GM19240 (cell line): ENCODE data around the gene TRIM9.

Source experiments
- DNase-seq: peaks from one replicate; pipeline ENCODE4 v3.0.0; 2011; ENCODE audit warnings: low spot score; ENCODE audit not compliant: insufficient read length

The TRIM9 gene

GRCh38 chr14:51058382-51058781 lies 36.5 kb downstream of the TRIM9 start:
- DNase-seq, result no peak

DNA sequence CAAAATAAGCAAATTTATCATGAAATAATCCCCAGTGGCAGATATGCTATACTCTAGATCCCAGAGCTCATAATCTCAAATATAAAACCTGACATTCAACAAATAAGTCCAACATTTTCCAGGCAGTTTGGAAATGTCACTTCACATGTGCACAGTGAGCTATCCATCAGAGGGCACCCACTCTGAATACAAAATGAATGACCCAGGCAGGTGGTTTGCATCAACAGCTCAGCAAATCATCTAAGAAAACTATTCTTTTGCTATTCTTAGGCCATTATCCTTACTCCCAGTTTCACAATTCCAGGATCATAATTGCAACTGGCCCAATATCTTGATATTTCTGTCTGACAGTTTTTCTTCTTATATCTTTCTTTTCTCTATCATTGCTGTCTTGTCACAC lies 38.5 kb downstream of the TRIM9 start:
- DNase-seq, result no peak

- no peak for DNase-seq
Measured at GRCh38 chr14:51053157-51053556, 41.7 kb downstream of the TRIM9 start.

DNA sequence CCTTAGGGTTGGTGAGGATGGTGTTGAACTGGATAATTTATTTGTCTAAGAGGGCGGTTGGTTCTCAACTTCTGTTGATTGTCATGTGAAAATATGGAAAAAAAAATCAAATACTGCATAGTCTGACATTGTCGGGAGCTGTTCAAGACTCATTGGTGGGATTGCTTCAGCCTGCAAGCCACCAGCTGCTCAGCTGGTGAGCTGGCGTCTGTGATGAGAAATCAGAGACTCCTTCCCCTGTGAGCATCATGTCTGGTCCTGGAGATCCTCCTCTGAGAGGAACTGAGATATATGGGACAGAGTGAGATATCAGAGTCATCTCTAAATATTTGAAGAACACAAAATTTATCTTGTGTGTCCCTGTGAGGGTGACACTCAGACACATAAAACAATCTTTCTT lies 49.9 kb downstream of the TRIM9 start:
- no peak for DNase-seq

DNA sequence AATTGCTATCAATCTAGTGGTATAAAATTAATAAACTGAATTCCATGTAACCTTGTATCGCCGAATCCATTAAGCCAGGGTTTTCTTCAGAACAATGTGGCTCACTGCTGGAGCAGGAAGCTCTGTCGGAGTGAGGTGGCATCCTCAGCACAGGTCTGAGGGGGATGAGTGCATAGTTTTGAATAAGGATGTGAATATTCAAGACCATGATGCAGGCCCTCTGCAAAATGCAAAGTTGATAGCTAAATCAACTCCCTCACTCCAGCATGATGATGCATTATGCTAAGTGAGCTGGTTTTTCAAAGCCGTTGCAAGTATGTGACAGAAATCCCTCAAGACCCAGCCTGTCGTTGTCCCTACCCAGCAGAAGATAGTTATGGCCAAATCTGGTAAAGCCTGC lies 53.0 kb downstream of the TRIM9 start:
- DNase-seq, result no peak

DNA sequence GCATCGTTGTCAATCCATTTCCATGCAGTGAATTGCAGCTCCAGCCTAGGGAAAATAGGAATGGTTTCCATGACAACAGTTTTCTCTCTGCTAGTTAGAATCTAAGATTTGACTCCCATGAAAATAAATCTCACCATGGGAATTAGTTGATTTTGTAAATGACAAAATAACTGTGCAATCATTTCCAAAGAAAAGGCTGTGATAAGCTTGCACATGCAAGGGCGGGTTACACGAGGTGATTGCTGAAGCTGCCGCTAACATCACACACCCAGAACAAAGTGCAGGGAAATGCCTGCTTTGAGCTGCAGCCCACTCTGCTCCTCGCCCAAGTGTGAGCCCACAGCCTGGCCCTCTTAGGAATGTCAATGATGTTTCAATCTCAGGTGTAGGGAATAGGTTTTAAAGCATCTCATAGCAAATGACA lies 53.8 kb downstream of the TRIM9 start:
- no peak for DNase-seq

DNA sequence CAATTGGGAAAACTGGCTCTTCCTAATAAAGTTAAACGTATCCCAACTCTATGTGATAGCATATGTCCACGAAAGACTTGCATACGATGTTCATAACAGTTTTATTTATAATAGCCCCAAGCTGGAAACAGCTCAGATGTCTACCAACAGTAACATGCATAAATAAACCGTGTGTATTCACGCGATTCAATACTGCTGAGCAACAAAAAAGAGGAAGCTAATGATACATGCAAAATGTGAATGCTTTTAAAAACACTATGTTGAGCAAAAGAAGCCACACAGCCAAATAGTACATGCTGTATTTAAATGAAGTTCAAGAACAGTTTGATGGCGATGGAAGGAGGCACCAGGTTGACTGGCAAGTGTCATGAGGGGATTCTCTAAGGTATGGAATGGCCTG lies 55.7 kb downstream of the TRIM9 start:
- DNase-seq, result no peak

GRCh38 chr14:51035611-51036192 lies 59.2 kb downstream of the TRIM9 start:
- DNase-seq, result no peak

DNA sequence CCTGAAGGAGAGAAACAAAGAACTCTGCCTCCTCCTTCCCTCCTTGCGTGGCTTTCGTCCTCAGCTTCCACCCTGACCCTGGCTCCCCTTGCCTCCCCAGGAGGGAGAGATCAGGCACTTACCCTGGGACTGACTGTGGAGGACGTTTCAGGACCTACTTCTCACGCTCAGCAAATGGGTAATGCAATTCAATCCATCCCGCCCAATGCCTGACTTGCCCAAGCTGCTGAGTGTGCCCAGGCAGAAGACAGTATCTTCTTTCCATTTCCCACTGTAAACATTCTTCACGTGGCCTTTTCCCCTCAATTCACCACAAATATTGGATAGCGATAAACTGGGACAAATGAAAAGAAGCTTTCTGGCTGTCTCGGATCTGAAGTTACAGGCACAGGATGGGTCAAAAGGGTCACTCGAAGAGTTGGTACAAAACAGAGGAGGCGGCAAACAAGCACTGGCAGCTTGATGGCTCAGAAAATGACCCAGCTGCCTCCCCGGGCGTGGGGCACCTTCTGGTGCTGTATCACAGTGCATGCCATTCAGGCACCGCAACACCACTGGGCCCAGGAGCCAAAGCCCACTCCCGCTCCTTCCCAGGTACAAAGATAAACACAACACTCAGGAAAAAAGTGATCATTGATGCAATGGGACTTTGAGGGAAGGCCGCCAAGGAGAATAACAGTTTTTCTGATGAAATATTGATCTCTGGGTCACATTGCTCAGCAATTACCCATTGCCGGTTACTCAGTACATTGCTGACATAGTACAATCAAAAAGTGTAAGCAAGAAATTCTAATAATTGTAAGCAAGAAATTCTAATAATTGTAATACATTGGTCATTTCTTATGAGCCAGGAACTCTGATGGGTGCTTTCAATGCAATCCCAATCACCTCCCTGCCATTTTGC lies 65.8 kb downstream of the TRIM9 start:
- DNase-seq, result no peak

GRCh38 chr14:51028361-51028760 lies 66.5 kb downstream of the TRIM9 start:
- no peak for DNase-seq

DNA sequence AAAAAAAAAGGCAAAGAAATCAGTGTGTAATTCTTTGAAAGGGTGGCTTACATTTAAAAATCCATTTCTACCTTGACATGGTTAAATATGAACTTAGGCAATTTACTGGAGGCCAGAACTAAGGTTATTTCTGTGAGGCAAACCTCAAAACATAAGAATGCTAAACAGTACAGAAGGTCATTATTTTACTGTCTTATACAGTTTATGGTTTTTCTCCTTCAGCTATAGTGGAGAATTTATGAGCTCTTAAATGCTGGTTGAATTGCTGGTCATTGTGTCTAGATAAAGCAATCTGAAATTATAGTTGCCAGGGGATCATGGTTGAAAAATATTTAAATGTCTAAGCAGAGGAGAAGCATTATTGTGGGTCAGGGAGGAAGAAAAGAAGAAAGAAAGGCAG lies 70.5 kb downstream of the TRIM9 start:
- no peak for DNase-seq

- DNase-seq, result no peak
Measured at GRCh38 chr14:51023964-51024363, 70.9 kb downstream of the TRIM9 start.

DNA sequence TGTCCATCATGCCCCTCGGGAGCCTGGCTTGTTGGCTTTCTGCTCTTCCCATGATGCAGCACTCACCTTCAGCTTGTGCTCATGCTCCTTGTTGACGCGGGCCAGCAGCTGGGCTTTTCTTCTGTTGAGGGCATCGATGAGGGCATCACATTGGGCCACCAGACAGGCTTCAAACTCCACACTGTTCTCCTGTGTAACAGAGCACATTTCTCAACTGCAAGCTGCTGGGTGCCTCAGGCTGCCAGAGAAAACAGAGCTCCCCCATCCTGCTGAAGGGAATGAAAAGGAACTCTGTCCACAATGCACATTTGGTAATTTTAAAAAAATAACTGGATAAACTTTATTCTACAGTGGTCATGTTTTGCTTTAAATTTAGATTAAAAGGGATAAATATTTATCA lies 72.1 kb downstream of the TRIM9 start:
- no peak for DNase-seq

DNA sequence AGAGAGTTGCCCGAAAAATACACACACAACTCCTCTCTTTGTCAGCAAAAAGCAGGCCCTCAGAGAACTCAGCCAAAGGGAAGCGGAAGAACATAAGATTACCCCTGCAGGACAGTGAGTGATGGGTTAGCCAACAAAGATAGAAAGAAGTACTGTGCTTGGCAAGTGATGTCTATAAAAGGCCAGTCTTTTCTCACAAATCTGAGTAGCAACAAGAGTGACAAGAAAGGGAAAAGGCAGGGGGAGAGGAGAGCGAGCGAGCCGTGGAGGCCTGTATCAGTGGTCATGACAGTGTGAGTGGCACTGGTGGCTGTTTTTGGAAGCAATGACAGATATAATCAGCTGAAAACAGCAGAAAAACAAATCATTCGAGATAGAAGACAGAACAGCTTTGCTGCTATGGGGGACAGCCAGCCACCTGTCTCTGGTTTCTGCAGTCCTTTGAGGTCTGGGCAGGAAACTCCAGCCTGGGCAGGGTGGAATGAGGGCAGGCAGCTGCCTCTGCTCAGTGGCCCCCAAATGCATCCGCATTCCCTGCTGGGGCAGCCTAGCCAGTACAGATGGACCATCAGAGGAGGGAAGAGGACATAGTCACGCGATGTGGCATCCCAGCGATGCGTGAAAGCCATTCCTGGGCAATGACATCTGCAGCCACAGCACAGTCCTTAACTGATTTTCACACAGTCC lies 74.7 kb downstream of the TRIM9 start:
- DNase-seq, result no peak

GRCh38 chr14:51019089-51019488 lies 75.8 kb downstream of the TRIM9 start:
- no peak for DNase-seq

DNA sequence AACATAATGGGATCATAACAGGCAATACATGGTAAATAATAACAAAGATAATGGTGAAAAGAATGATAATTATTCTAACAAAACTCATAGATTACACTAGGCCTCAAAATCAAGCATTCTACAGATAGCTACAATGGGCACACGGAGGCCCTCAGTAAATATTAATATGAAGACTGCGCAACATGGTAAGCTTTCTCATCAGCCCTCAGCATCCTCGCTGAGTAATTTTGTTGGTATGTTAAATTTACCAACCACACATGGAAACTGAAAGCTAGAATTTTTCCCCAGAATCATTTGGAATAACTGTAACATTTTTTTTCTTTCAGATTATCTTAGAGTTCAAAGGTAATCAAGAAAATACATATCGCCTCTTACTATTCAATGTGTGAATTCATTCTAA lies 76.4 kb downstream of the TRIM9 start:
- no peak for DNase-seq

DNA sequence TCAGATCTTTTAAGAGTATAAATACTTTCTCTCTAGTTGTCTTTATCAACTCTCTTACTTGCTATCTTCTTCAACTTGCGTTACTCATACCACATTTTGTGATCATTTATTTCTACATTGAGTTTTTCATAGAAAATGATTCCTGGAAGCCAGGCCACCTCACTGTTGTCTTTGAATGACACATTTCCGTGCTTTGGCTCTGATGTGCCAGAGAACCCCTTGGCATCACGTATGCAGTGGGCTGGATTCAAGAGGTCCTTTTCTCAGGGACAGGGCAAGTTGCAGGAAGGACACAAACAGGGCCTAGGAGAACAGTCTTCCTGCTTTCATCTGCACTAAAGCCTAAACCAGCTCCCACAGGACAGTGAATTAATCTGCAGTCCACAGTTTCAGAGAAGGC lies 80.3 kb downstream of the TRIM9 start:
- no peak for DNase-seq

DNA sequence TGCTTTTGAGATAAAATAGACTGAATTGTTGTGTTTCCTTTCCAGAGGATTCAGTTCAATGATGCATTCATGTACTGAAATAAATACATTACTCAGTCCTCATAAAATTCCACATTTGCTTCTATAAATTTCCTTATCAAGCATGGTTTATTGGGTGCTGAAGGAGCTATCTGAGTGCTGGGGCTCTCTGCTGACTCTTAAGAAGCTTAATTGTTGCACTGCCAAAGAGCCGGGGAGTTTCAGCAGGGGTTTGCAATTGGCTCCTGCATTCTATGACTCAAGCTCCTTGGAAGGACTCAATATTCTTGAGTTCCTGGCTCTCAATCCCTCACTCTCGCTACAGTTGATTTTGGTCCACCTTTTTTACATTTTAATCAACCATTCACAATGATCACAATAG lies 80.8 kb downstream of the TRIM9 start:
- DNase-seq, result no peak

DNA sequence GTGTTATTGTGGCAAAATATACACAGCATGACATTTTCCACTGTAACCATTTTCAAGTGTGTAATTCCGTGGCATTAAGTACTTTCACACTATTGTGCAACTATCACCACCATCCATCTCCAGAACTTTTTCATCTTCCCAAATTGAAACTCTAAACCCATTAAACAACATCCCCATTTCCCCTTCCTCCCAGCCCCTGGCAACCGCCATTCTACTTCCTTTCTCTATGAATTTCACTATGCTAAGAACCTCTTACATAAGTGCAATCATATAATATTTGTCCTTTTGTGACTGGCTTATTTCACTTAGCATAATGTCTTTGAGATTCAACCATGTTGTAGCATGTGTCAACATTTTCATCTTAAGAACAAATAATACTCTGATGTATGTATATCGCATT lies 82.8 kb downstream of the TRIM9 start:
- DNase-seq, result no peak

DNA sequence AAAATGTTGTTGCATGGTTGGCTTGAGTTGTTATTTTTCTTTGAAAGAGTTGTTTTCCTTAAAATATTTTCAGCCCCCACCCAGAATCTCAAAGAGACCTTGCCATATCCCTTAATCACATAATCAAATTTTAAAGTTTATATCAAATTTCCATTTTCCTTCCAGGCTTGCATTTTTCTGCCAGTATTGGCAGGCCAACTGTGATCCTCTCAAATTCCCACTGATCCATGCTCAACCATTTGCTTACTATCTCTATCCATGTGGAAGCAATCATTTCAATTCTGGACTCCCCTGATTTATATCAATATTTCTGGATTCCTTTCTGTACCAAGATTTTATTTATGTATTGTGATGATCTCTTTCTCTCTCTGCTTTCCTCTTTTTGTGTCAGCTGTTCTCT lies 86.5 kb downstream of the TRIM9 start:
- DNase-seq, result no peak

GRCh38 chr14:51006781-51007211 lies 88.1 kb downstream of the TRIM9 start:
- no peak for DNase-seq

DNA sequence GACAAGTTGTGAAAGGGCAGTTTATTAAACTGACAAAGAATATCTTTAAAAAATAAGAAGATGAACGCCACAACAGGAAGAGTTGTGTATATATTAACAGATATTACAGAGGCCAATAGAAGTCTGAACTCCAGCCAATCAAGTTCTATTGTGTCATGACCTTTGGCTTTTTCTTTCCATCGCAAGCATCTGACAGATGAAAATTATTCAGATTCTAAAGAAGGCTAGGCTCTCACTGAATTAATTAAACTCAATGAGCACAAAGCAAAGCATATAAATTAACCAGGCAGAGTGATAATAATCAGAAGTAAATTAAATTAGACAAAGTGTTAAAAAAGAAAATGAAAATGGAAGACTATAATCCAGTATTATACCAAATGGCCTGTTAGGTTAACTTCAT lies 88.6 kb downstream of the TRIM9 start:
- no peak for DNase-seq
